Keratinocyte (primary cell): ENCODE data around the gene ZMYM2. TPM values are rescaled to one million over a fixed set of nuclear protein-coding genes. Genes with fewer than 3 reads are reported as not detected.

Experiments
- DNase-seq: peaks from one replicate; pipeline ENCODE4 v3.0.0-alpha.2; 2011; ENCODE audit warnings: low read depth, missing footprints, low spot score
- FAIRE-seq: peaks from 2 replicates; lab custom pipeline; 2011; peaks lifted over from hg19 to GRCh38; lab: Jason Lieb, UNC
- H2AFZ ChIP-seq: 2 replicates; pipeline ENCODE4 v1.6.0; 2012; ENCODE audit warnings: low read length, control low read depth, inconsistent platforms; ENCODE audit not compliant: control insufficient read depth
- H3K27ac ChIP-seq: 2 replicates; pipeline ENCODE4 v1.5.1; 2011; ENCODE audit warnings: low read length; ENCODE audit not compliant: control insufficient read depth, insufficient read depth
- H3K27me3 ChIP-seq: 3 replicates; pipeline ENCODE4 v1.6.0; 2011; ENCODE audit warnings: low read length; ENCODE audit not compliant: control insufficient read depth, insufficient read depth; ENCODE audit errors: extremely low read depth
- H3K36me3 ChIP-seq, 2 experiments: 2 replicates in 1 of 2; 3 replicates in 1 of 2; pipeline ENCODE4 v1.5.1; 2011; ENCODE audit warnings: low read length in 2 of 2, mild to moderate bottlenecking in 1 of 2; ENCODE audit not compliant: control insufficient read depth in 2 of 2, insufficient read depth in 2 of 2; ENCODE audit errors: extremely low read depth in 1 of 2
- H3K4me1 ChIP-seq: 3 replicates; pipeline ENCODE4 v1.5.1; 2011; ENCODE audit warnings: low read length; ENCODE audit not compliant: control insufficient read depth, insufficient read depth; ENCODE audit errors: extremely low read depth
- H3K4me2 ChIP-seq: 3 replicates; pipeline ENCODE4 v1.6.0; 2011; ENCODE audit warnings: low read depth, low read length; ENCODE audit not compliant: control insufficient read depth, insufficient read depth; ENCODE audit errors: extremely low read depth
- H3K4me3 ChIP-seq, 3 experiments: fragments of 200-600 bp in 1 of 3; sonication (generic) in 1 of 3; 2 replicates in 2 of 3; 3 replicates in 1 of 3; pipeline ENCODE4 v1.5.1; 2011 to 2016; ENCODE audit warnings: low read length in 3 of 3, mild to moderate bottlenecking in 3 of 3, control low read depth in 2 of 3, inconsistent platforms in 1 of 3, low read depth in 1 of 3, mixed read lengths in 1 of 3, mixed run types in 1 of 3, moderate library complexity in 1 of 3; ENCODE audit not compliant: control insufficient read depth in 2 of 3, insufficient read depth in 2 of 3; ENCODE audit errors: extremely low read depth in 1 of 3
- H3K79me2 ChIP-seq: 2 replicates; pipeline ENCODE4 v1.6.0; 2012; ENCODE audit warnings: low read length; ENCODE audit not compliant: control insufficient read depth, insufficient read depth
- H3K9ac ChIP-seq: 3 replicates; pipeline ENCODE4 v1.6.0; 2011; ENCODE audit warnings: low read length; ENCODE audit not compliant: control insufficient read depth, insufficient read depth; ENCODE audit errors: extremely low read depth
- H3K9me1 ChIP-seq: 3 replicates; pipeline ENCODE4 v1.6.0; 2011; ENCODE audit warnings: low read length; ENCODE audit not compliant: control insufficient read depth, insufficient read depth; ENCODE audit errors: extremely low read depth
- H3K9me3 ChIP-seq: 2 replicates; pipeline ENCODE4 v1.5.1; 2012; ENCODE audit warnings: low read depth, low read length; ENCODE audit not compliant: control insufficient read depth
- H4K20me1 ChIP-seq: 3 replicates; pipeline ENCODE4 v1.6.0; 2011; ENCODE audit warnings: low read length; ENCODE audit not compliant: control insufficient read depth, insufficient read depth; ENCODE audit errors: extremely low read depth
- EZH2 ChIP-seq: IDR thresholded peaks from one replicate; pipeline ENCODE4 v1.6.1; 2012; ENCODE audit warnings: inconsistent platforms, mild to moderate bottlenecking, low read length, moderate library complexity
- dilution Hi-C: fragments of 300-500 bp; cut with MboI; formaldehyde crosslinking; loops from one replicate; pipeline ENCODE4 v1.7.0; 2020; ENCODE audit warnings: low sequenced_read_pairs; ENCODE audit not compliant: extremely low pct_ligation_motif_present
- polyA plus RNA-seq, 5 experiments: library from polyadenylated mRNA; depleted of rRNA in 3 of 5; stranded (reverse) in 3 of 5; stranded (forward) in 1 of 5; unstranded in 1 of 5; fragments of >200 nt; gene quantifications; 1 replicate in 1 of 5; 2 replicates in 3 of 5; 3 replicates in 1 of 5; pipeline versions ENCODE4 v1.2.1 to v1.2.3, GENCODE V29; 2011 to 2012; ENCODE audit warnings: missing spikeins in 2 of 5, low read depth in 1 of 5, low replicate concordance in 1 of 5
- TF ChIP-seq, protein P1 (sequence below), 3 experiments: IDR thresholded peaks in 1 of 3; conservative IDR thresholded peaks in 1 of 3; optimal IDR thresholded peaks in 1 of 3; 2 replicates in 2 of 3; 3 replicates in 1 of 3; pipeline versions ENCODE3 to v1.5.1; 2011; ENCODE audit warnings: low read length in 3 of 3, mild to moderate bottlenecking in 3 of 3, moderate library complexity in 2 of 3, control low read depth in 1 of 3, inconsistent platforms in 1 of 3; ENCODE audit not compliant: insufficient read depth in 2 of 3; ENCODE audit errors: extremely low read depth in 1 of 3

The ZMYM2 gene
- polyA plus RNA-seq, 1 donor (not counting 4 experiments of a cell fraction or from before 2014, with no cell fraction given): 51.3 TPM

DNA sequence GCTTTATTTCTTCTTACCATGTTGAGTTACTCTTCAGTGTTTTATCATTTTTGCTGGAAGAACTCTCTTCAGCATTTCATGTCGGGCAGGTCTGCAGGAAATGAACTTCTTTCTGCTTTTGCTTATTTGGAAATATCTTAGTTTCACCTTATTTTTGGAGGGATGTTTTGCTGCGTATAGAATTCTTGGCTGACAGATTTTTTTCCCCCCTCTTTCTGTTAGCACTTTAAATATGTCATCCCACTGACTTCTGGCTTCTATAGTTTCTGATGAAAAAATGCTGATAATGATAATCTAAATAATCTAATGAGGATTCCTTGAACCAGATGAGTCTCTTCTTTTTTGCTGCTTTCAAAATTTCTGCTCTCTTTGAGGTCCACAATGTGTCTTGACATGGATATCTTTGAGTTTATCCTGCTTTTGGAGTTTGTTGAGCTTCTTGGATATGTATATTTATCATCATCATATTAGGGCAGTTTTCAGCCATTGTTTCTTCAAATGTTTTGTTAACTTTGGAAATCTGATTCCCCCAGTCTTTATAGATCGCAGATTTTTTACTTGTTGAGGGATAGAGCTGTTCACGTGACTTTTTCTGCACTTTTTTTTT is 20.4 kb downstream of the ZMYM2 start:
- Histone ChIP-seq H3K79me2 (peaks cover 54% of the 10 kb centered on the region), H3K9me1 (no peaks in the 10 kb centered on the region), H3K36me3 (peaks cover 2 to 6% of the 10 kb centered on the region in 2 experiments), H3K4me1 (no peaks in the 10 kb centered on the region), H3K27me3 (no peaks in the 10 kb centered on the region), H3K4me3 (no peak overlapping the region), H3K27ac (no peak overlapping the region), H3K9ac (no peak overlapping the region), H4K20me1 (peaks cover 7% of the 10 kb centered on the region), H3K9me3 (no peaks in the 10 kb centered on the region), H3K4me2 (no peak overlapping the region), H2AFZ (no peak overlapping the region)
- FAIRE-seq (no peak), DNase-seq (no peak)
- TF ChIP-seq, protein P1, sequence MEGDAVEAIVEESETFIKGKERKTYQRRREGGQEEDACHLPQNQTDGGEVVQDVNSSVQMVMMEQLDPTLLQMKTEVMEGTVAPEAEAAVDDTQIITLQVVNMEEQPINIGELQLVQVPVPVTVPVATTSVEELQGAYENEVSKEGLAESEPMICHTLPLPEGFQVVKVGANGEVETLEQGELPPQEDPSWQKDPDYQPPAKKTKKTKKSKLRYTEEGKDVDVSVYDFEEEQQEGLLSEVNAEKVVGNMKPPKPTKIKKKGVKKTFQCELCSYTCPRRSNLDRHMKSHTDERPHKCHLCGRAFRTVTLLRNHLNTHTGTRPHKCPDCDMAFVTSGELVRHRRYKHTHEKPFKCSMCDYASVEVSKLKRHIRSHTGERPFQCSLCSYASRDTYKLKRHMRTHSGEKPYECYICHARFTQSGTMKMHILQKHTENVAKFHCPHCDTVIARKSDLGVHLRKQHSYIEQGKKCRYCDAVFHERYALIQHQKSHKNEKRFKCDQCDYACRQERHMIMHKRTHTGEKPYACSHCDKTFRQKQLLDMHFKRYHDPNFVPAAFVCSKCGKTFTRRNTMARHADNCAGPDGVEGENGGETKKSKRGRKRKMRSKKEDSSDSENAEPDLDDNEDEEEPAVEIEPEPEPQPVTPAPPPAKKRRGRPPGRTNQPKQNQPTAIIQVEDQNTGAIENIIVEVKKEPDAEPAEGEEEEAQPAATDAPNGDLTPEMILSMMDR (optimal IDR thresholded peaks at IDR 0.05 in 1 of 3, IDR thresholded peaks at IDR 0.05 in 1 of 3, conservative IDR thresholded peaks at IDR 0.05 in 1 of 3; ENCODE audit: extremely low read depth in 1 of 3, insufficient read depth in 2 of 3, low read length in 3 of 3): no peak
- no peak for TF ChIP-seq EZH2
- dilution Hi-C loops: no loop called here

DNA sequence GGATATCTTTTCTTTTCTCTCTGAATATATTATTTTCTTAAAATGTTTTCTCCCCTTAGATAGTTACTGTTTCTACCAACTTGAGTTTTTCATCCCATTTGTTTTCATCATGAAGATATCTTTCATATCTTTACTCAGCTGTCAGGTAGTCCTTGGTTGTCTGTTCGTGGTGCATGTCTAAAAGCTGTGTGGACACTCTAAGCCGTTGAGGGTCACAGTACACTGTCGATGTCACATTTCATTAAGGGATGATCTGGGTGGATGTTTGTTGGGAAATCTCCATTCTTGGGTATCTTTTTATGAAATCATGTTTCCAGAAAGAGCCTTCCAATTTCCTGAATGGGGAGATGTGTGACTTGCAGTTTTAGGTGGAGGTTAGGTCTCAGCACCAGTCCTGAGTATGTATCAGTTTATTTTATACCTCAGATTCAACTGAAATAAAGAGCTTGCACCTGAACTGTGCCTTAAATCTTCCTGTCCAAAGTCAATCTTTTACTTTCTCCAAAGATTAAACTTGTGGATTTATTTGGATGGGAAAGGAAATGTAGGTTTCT is 23.2 kb downstream of the ZMYM2 start:
- FAIRE-seq: no peak

More for the DNA sequence above, 23.2 kb downstream of the ZMYM2 start:
- TF ChIP-seq, protein P1 (optimal IDR thresholded peaks at IDR 0.05 in 1 of 3, IDR thresholded peaks at IDR 0.05 in 1 of 3, conservative IDR thresholded peaks at IDR 0.05 in 1 of 3; ENCODE audit: extremely low read depth in 1 of 3, insufficient read depth in 2 of 3, low read length in 3 of 3): no peak
- TF ChIP-seq EZH2: no peak
- no peaks in the 10 kb centered on the region for H3K4me1 ChIP-seq
- H2AFZ ChIP-seq: no peak overlapping the region
- no peak overlapping the region for H3K4me2 ChIP-seq
- peaks cover 44% of the 10 kb centered on the region for H3K79me2 ChIP-seq
- dilution Hi-C loops: no loop called here
- peaks cover 11% of the 10 kb centered on the region for H4K20me1 ChIP-seq
- no peak overlapping the region for H3K9ac ChIP-seq
- peaks cover 0 to 5% of the 10 kb centered on the region in 2 experiments for H3K36me3 ChIP-seq
- DNase-seq: no peak
- H3K9me1 ChIP-seq: no peaks in the 10 kb centered on the region
- H3K4me3 ChIP-seq: no peak overlapping the region
- no peaks in the 10 kb centered on the region for H3K9me3 ChIP-seq
- no peaks in the 10 kb centered on the region for H3K27me3 ChIP-seq
- no peak overlapping the region for H3K27ac ChIP-seq
